Measurements from ENCODE around the gene MICAL2.

Gene MICAL2

GRCh38 chr11:12291766-12292165, 181.4 kb downstream of the MICAL2 start:
- no peak for DNase-seq

GRCh38 chr11:12292766-12293165, 182.4 kb downstream of the MICAL2 start:
- no peak for DNase-seq

- DNase-seq = no peak
Observed at GRCh38 chr11:12293486-12293885, 183.1 kb downstream of the MICAL2 start.

- DNase-seq = no peak
Observed at GRCh38 chr11:12294613-12295012, 184.2 kb downstream of the MICAL2 start.

GRCh38 chr11:12295943-12296342, 185.6 kb downstream of the MICAL2 start:
- DNase-seq = no peak

- peak in 1 of 3 experiments; percentile 33 for DNase-seq
Observed at GRCh38 chr11:12298610-12299009, 188.2 kb downstream of the MICAL2 start.

- no peak for DNase-seq
Observed at GRCh38 chr11:12301379-12301778, 191.0 kb downstream of the MICAL2 start.

GRCh38 chr11:12303421-12304149, 193.2 kb downstream of the MICAL2 start:
- no peak for DNase-seq

- DNase-seq = no peak
Observed at GRCh38 chr11:12306830-12307229, 196.4 kb downstream of the MICAL2 start.

- DNase-seq = no peak
Observed at GRCh38 chr11:12312132-12312531, 201.7 kb downstream of the MICAL2 start.
